ENCODE results near the gene DEPDC5. TPM values are rescaled to one million over a fixed set of nuclear protein-coding genes. Genes with fewer than 3 reads are reported as not detected.

The DEPDC5 gene
- total and polyA plus RNA-seq, 10 of the 15 experiments (the other 5 are each of a cell fraction or from before 2014, with no cell fraction given): 3.0 to 38.9 (median 22.8) TPM

DNA sequence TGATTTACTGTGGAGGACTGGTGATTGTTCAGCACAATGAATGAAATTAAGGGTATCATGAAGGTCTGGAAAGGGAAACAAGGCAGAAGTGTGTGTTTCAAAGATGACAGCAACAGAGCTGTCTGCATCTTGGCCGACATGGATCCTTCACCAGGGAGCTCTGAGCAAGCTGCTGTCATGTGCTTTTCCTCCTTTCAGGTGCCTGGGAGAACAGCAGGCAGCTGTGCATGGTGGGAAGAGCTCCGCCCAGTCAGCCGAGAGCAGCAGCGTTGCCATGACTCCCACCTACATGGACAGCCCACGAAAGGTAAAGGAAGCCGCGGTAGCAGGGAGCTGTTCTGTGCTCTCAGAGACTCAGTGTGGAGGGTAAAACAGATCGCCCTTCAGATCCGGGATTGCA, 103.4 kb downstream of the DEPDC5 start:
- H3K79me2 ChIP-seq (ENCODE audit: control insufficient read depth, insufficient read depth, low read length): no peaks in the 10 kb centered on the region
- H3K9ac ChIP-seq (ENCODE audit: control insufficient read depth, insufficient read depth, low read length): no peak overlapping the region
- intact Hi-C loops (cut with micrococcal nuclease; ENCODE audit: unreplicated experiment) (no loop called here), in situ Hi-C loops (cut with MboI) (no loop called here)
- ChIA-PET SMC1A (ENCODE audit: uncharacterized antibody, unreplicated experiment) (interaction anchor here (1.8 kb wide), 1 partner anchor 34 kb away, joined by 4 read pairs; no protein-coding TSS in a partner anchor), POLR2A (no interaction called here), RAD21 (ENCODE audit: unreplicated experiment) (no interaction called here), CTCF (no interaction called here)
- no peak for ATAC-seq
- H3K4me1 ChIP-seq (ENCODE audit: control insufficient read depth, insufficient read depth, low read length): no peaks in the 10 kb centered on the region
- 94% methylated on average over 9 of the region's 9 CpGs for WGBS (ENCODE audit: insufficient coverage, insufficient replicate concordance, low lambda C conversion rate, missing lambda C conversion rate)
- no peaks in the 10 kb centered on the region for H4K20me1 ChIP-seq (ENCODE audit: control insufficient read depth, insufficient read depth)
- H3K27ac ChIP-seq (ENCODE audit: control insufficient read depth, insufficient read depth): no peak overlapping the region
- DNase-seq (ENCODE audit: low read depth, low spot score): no peak
- peaks cover 8 to 20% of the 10 kb centered on the region in 2 experiments for H3K36me3 ChIP-seq (ENCODE audit: control insufficient read depth in 2 of 2, insufficient read depth in 2 of 2, low read length in 1 of 2)
- no peak for FAIRE-seq
- no peak overlapping the region for H2AFZ ChIP-seq (ENCODE audit: control insufficient read depth, low read depth, low read length)
- no peak overlapping the region for H3K4me2 ChIP-seq (ENCODE audit: control insufficient read depth, insufficient read depth)
- H3K27me3 ChIP-seq (replicated peaks in 1 of 2; ENCODE audit: control insufficient read depth in 2 of 2, insufficient read depth in 2 of 2, low read length in 1 of 2): no peaks in the 10 kb centered on the region
- no TSS peak for BruUV-seq (replicated peaks)
- no peak for TF ChIP-seq NR2C1 (IDR thresholded peaks at IDR 0.05)
- TF ChIP-seq RAD21 (IDR thresholded peaks at IDR 0.05; ENCODE audit: insufficient read depth, low read depth, low read length): no peak
- TF ChIP-seq CBFB (IDR thresholded peaks at IDR 0.05; ENCODE audit: low read depth): no peak
- no peaks in the 10 kb centered on the region for H3K9me3 ChIP-seq (replicated peaks; ENCODE audit: control insufficient read depth, insufficient read depth, low read length)
- H3K4me3 ChIP-seq: no peak overlapping the region

- Histone ChIP-seq H3K79me2 (ENCODE audit: control insufficient read depth, insufficient read depth, low read length) (no peaks in the 10 kb centered on the region), H2AFZ (ENCODE audit: control insufficient read depth, low read depth, low read length) (no peak overlapping the region), H3K9ac (ENCODE audit: control insufficient read depth, insufficient read depth, low read length) (no peak overlapping the region), H3K27me3 (replicated peaks in 1 of 2; ENCODE audit: control insufficient read depth in 2 of 2, insufficient read depth in 2 of 2, low read length in 1 of 2) (no peaks in the 10 kb centered on the region), H3K27ac (ENCODE audit: control insufficient read depth, insufficient read depth) (no peak overlapping the region), H3K36me3 (ENCODE audit: control insufficient read depth in 2 of 2, insufficient read depth in 2 of 2, low read length in 1 of 2) (peaks cover 3 to 17% of the 10 kb centered on the region in 2 experiments; a peak in 3 of 4 replicates), H3K9me3 (replicated peaks; ENCODE audit: control insufficient read depth, insufficient read depth, low read length) (no peaks in the 10 kb centered on the region), H3K4me1 (ENCODE audit: control insufficient read depth, insufficient read depth, low read length) (no peaks in the 10 kb centered on the region), H3K4me2 (ENCODE audit: control insufficient read depth, insufficient read depth) (no peak overlapping the region), H4K20me1 (ENCODE audit: control insufficient read depth, insufficient read depth) (no peaks in the 10 kb centered on the region), H3K4me3 (no peak overlapping the region)
- DNase-seq (ENCODE audit: low read depth, low spot score) (no peak), FAIRE-seq (no peak), ATAC-seq (no peak)
- SMC1A ChIA-PET (ENCODE audit: uncharacterized antibody, unreplicated experiment): no interaction called here
- CTCF ChIA-PET: interaction anchor here (0.6 kb wide), 1 partner anchor 113 kb away, joined by 3 read pairs; no protein-coding TSS in a partner anchor
- WGBS (ENCODE audit: insufficient coverage, insufficient replicate concordance, low lambda C conversion rate, missing lambda C conversion rate): 98% methylated on average over 11 of the region's 11 CpGs
- BruUV-seq (replicated peaks): no TSS peak
- intact Hi-C loops (cut with micrococcal nuclease; ENCODE audit: unreplicated experiment): no loop called here
- RAD21 ChIA-PET (ENCODE audit: unreplicated experiment): no interaction called here
- POLR2A ChIA-PET: no interaction called here
- in situ Hi-C loops (cut with MboI): no loop called here
- TF ChIP-seq ATF7 (IDR thresholded peaks at IDR 0.05; ENCODE audit: low read depth) (no peak), KAT2A (conservative IDR thresholded peaks at IDR 0.05; ENCODE audit: control insufficient read depth, low read depth, low read length) (no peak), ZSCAN29 (IDR thresholded peaks at IDR 0.05) (no peak), SMAD1 (IDR thresholded peaks at IDR 0.05; ENCODE audit: low read depth, partially characterized antibody) (no peak), MEF2A (IDR thresholded peaks at IDR 0.05; ENCODE audit: insufficient read depth, low read depth, low read length) (no peak), STAT1 (conservative IDR thresholded peaks at IDR 0.05) (no peak), SMC3 (IDR thresholded peaks at IDR 0.05; ENCODE audit: borderline replicate concordance, low read length) (no peak), SUPT20H (IDR thresholded peaks at IDR 0.05; ENCODE audit: borderline replicate concordance, control insufficient read depth, low read depth, low read length) (no peak), ZBED1 (IDR thresholded peaks at IDR 0.05; ENCODE audit: borderline replicate concordance) (no peak), REST (IDR thresholded peaks at IDR 0.05; ENCODE audit: low read depth, low read length) (no peak), SREBF2 (IDR thresholded peaks at IDR 0.05; ENCODE audit: low read length) (no peak), NBN (IDR thresholded peaks at IDR 0.05) (no peak), IKZF1 (conservative IDR thresholded peaks at IDR 0.05) (no peak), CHD2 (IDR thresholded peaks at IDR 0.05; ENCODE audit: borderline replicate concordance, low read depth, low read length) (no peak)
Observed at GRCh38 chr22:31861226-31861840, 107.5 kb downstream of the DEPDC5 start.
